Stimulated activated CD8-positive, alpha-beta memory T cell treated with anti-CD3 and anti-CD28 coated beads, Interleukin-12 subunit alpha, Interleukin-12 subunit beta, amount 100 ng/mL, for 24 hours (primary cell): Measurements from ENCODE around the gene CA6.
"Not testable (repeated sequence)": the region's sequence is repeated elsewhere in the genome, so short reads cannot be mapped to it uniquely, and the experiment has no call there.

Experiments
- DNase-seq: peaks from one replicate; pipeline ENCODE4 v3.0.0-alpha.2; 2020; ENCODE audit errors: extremely low read depth

Gene CA6

DNA sequence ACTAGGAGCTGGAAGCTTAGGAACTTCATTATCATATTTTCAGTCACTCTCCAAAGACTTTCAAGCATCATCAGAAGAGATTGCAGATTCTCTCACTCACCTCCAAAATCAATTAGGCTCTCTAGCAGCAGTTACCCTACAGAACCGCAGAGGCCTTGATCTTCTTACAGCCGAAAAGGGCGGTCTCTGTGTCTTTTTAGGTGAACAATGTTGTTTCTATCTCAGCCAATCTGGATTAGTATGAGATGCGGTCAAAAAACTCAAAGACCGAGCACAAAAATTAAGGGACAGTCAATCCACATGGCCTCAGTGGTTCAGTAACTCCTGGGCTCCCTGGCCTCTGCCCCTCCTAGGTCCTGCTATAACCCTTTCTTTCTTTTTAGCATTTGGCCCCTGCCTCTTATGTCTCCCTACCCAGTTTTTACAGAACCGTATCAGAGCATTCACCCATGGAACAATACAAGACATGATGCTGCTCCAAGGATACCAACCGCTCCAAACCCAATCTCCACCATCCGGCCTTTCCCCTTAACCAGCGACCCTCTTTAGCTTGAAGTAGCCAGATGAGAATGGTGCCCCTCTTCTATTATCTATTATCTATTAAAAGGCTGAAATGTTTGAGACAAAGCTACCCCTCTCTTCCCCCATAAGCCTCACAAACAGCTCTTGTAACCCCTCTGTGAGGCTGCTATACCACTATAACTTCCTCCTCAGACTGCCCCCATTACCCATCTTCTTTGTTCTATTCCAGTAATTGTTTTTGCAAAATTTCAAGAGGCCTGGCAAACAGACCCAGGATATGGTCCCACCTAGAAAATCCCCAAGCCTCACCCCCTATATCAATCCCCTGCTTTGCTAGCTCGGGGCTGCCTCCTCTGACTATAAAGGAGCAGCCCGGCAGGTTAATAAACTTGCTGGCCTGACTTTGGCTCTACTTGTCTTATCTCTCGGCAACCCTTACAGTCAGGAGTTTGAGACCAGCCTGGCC, 18.7 kb upstream of the CA6 start:
- DNase-seq = no peak

GRCh38 chr1:8930116-8930515, 15.6 kb upstream of the CA6 start:
- DNase-seq = no peak

GRCh38 chr1:8937051-8937450, 8.6 kb upstream of the CA6 start:
- not testable (repeated sequence) for DNase-seq

DNA sequence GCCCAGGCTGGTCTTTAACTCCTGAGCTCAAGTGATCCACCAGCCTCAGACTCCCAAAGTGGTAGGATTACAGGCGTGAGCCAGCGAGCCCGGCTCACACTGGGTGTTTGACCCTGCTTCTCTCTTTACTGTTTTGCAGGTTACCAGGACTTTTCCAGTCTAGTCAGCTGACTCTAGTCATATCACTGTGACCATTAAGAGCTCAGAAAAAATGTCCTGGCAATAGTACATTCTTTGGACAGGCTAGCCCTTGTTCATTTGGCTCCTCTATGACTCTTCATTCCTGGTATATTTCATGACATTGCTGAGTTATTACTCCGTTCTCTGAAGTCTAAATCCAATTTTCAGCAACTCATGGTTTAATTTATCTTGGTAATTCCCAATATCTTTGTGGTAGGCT, 8.0 kb upstream of the CA6 start:
- DNase-seq = no peak

- no peak for DNase-seq
These were observed 7.3 kb upstream of the CA6 start for GRCh38 chr1:8938232-8938999.

DNA sequence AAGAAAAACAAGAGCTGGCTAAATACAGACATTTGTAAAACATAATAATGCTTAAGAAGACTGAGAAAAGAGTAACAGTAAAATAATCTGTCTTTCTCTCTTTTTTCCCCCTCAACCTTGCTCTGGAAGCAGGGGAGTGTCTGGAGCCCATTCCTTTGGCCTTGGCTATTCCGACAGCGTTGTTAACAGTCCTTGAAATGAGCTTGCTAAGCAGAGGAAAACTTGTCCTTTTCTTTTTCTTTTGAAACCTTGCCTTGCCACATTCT, 6.7 kb upstream of the CA6 start:
- no peak for DNase-seq

GRCh38 chr1:8939362-8939995, 6.2 kb upstream of the CA6 start:
- DNase-seq = no peak

DNA sequence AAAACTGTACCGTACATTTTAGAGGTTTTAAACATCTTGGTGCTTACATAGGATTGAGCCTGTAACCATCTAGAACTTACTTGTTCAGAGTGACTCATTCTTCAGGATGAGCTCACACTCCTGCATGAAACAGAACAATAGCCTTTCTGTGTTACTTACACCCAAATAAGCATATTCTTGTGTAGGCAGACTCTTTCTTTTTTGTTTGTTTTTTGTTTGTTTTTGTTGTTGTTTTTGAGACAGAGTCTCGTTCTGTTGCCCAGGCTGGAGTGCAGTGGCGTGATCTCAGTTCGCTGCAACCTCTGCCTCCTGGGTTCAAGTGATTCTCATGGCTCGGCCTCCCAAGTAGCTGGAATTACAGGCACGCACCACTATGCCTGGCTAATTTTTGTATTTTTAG, 3.8 kb upstream of the CA6 start:
- DNase-seq = no peak

GRCh38 chr1:8943498-8944405, 1.9 kb upstream of the CA6 start:
- no peak for DNase-seq

DNA sequence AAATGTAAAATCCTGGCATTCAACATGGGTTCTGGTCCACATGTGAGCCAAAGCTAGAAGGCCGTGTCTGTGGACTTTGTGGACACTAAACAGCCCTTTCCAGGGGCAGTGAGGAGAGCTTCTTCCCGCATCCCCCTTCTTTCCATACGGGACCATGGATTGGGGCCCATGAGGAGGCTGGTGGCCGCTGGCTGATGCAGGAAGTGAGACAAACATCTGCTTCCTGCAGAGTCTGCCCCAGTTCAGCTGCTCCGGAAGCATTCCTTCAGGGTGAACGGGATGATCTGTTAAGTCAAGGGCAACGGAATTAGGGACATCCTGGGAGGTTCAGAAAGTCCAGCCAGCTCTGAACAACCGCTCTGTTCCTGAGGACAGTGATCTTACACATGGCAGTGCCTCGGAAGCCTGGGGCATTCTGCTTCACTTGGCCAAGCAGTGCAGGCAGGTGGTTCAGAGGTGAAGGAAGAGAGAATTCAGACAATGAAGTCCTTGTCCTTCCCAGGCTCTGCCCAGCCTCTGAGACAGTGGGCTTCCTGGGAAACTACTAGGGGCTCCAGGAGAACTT, 1.5 kb downstream of the CA6 start:
- DNase-seq = no peak

GRCh38 chr1:8950309-8950708, 4.6 kb downstream of the CA6 start:
- DNase-seq = no peak

GRCh38 chr1:8951231-8951630, 5.6 kb downstream of the CA6 start:
- no peak for DNase-seq

DNA sequence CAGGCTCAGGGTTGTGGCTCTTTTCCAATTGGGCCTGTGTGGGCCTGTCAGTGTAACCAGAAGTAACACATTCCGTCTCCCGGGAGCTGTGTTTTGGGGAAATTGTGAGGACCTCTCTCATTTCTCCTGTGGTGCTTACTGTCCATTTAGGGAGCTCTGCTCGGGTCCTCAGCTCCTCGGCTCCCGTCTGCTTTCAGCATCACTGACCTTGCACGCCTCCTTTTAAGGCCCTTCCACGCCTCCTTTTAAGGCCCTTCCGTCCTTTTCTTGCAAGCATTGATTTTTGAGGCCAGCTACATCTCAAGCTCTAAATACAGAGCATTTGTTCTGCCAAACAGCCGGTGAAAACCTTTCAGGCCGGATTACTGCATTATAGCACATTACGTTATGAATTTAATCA, 9.7 kb downstream of the CA6 start:
- no peak for DNase-seq

DNA sequence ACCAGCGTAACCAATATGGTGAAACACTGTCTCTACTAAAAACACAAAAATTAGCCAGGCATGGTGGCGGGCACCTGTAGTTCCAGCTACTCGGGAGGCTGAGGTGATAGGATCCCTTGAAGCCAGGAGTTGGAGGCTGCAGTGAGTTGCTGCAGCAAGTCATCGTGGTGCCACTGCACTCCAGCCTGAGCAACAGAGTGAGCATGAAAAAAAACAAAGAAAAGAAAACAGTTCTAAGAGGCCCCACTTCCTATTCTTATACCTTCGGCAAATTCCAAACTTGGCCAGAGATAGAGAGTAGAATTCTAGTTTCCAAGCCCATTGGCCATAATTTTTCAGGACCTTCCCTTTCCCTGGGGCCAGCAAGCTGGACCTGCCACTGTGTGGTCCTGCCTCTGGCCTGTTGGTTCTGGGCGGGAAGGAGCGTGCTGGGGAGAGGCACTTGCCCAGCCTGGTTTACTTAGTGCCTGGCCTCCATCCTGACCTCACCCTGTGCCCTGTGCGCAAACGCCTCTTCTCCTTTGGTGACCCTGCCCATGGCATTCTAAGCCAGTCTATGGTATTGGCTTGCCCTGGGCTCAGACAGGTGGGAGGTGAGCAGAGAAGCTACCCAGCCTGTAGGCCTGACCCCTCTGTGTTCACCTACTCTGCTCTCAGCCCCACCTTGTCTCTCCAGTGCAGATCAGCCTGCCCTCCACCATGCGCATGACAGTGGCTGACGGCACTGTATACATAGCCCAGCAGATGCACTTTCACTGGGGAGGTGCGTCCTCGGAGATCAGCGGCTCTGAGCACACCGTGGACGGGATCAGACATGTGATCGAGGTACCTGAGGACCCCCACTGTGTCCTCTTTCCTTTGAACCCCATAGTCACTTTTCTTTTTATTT, 11.0 kb downstream of the CA6 start:
- no peak for DNase-seq

GRCh38 chr1:8962812-8963530, 17.3 kb downstream of the CA6 start:
- DNase-seq = no peak

- no peak for DNase-seq
These were observed 18.3 kb downstream of the CA6 start for GRCh38 chr1:8963963-8964362.

DNA sequence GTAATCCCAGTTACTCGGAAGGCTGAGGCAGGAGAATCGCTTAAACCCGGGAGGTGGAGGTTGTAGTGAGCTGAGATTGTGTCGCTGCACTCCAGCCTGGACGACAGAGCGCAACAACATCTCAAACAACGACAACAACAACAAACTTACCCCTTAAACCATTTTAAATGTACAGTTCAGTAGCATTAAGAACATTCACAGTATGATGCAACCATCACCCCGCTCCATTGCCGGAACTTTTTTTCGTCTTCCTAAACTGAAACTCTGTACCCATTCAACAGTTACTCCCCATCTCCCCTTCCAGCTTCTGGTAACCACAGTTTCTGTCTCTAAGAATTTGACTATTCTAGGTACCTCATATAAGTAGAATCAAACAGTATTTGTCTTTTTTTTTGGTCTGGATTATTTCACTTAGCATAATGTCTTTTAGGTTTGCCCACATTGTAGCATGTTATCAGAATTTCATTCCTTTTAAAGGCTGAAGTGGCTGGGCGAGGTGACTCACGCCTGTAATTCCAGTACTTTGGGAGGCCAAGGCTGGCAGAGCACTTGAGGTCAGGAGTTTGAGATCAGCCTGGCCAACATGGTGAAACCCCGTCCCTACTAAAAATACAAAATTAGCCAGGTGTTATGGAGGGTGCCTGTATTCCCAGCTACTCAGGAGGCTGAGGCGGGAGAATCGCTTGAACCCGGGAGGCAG, 19.6 kb downstream of the CA6 start:
- DNase-seq = no peak

DNA sequence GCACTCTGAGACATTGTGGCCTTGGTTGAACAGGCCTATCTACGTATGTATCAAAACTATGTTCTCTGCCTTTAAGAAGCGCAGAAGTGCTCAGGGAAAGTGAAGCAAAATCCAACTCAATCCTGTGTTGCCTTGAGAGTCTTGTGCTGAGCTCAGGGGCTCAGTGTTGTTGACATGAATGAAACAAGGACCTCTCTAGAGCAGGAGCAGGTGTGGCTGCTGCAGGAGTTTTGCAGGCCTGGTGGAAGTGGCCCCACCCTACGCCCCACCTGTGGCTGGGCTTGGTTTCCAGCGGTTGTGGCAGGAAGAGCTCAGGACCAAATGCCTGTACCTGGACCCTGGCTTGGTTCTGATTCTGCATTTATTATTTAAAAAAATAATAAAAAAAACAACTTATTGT, 20.9 kb downstream of the CA6 start:
- DNase-seq = no peak

GRCh38 chr1:8968902-8969301, 23.2 kb downstream of the CA6 start:
- not testable (repeated sequence) for DNase-seq
